ENCODE measurements around the gene PRKAG2. TPM values are rescaled to one million over a fixed set of nuclear protein-coding genes. Genes with fewer than 3 reads are reported as not detected.

Gene PRKAG2
- total RNA-seq, 1 donor from 2014 or later = 25.4 TPM

DNA sequence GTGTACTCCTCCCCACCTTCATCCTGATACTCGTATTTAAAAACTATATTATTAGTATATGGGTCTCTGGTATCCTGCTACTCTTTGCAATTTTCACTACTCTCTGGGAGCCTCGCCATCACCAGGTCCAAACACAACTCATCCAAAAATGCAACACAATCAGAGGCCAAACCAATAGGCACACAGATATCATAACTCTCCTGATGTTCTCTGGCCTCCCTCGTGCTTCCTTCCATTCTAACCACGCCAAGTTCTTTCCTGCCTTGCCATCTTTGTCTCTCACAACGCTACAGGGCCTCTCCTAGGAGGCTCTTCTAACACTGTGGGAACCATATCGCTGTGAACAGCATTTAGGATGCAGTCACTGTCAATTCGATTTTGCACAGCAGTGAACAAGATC, 364.6 kb downstream of the PRKAG2 start:
- DNase-seq (ENCODE audit: extremely low read depth, low read depth, low spot score) = no peak

DNA sequence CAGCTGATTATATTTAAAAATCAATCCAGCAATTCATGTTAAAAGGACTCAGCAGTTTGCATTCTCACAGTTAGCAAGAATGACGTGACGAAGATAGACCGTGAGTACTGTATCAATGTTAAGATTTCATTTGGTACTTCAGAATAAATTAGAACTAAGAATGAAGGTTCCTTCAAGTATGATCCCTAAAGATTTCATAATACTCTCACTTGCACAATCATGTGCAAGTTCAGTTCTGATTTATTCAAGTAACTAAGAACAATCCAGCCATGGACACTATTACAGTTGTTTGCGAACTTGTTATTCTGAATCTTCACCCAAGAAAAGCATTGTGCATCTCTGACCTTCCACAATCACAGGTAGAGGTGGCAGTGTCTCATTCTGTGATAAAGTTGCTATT, 365.0 kb downstream of the PRKAG2 start:
- DNase-seq (ENCODE audit: extremely low read depth, low read depth, low spot score) = no peak

DNA sequence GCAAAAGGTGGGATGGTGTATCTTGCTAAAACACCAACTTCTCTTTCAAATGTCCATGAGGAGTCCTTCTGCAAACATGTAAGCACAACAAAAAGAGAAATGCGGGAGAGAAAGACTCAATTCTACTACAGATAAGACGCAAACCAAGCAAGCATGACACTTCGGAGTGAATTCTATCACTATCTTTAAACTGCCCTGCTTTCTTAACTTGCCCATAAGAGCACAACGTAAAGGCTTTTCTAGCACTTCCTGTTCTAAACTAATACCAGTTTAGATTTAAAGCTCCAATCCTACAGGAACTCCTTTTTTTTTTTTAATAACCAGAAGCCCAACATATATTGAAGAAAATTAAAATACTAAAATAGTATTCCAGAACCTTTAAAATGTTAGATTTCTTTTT, 365.6 kb downstream of the PRKAG2 start:
- no peak for DNase-seq (ENCODE audit: extremely low read depth, low read depth, low spot score)

DNA sequence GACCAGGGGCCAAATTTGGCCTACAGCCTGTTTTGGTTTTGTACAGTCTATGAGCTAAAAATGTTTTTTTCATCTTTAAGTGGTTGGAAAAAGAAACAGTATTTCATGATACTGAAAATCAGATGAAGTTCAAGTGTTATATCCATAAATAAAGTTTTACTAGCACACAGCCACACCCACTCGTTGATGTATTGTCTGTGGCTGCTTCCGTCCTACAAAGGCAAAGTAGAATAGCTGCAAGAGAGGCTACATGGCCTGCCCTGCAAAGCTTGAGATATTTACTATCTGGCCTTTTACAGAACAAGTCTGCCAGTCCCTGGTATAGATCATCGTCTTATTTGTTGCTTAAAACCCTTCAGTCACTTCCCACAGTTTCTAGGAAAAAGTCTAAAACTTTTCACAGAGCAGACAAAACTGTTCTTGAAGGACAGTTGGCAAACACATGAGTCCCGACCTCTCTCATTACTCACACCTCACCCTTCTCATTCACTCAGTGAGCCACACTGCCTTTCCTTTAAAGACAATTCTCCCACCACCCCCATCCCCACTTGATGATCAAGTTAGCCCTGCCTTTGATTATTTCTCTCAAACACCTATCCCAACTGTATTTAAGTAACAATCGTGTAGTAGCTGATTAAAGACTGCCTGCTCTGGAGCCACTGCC, 367.1 kb downstream of the PRKAG2 start:
- DNase-seq (ENCODE audit: extremely low read depth, low read depth, low spot score) = no peak

DNA sequence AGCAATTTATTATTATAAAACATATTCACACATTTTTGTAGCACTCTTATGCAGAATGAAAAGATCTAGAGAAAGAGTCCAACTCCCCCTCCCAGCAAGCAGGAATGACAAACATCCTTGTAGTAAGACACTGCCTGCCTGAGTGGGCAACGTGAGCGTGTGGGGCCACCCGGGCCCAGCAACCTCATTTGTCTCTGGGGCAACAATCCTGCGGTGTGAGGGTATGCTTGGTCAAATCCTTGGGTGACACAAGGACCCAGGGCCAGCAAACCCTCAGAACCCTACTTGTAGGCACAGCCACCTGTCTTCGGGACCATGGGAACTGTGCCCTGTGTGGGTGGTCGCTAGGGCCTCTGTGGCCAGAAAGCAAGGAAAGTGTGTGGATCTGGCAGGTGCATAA, 367.9 kb downstream of the PRKAG2 start:
- DNase-seq (ENCODE audit: extremely low read depth, low read depth, low spot score) = no peak

DNA sequence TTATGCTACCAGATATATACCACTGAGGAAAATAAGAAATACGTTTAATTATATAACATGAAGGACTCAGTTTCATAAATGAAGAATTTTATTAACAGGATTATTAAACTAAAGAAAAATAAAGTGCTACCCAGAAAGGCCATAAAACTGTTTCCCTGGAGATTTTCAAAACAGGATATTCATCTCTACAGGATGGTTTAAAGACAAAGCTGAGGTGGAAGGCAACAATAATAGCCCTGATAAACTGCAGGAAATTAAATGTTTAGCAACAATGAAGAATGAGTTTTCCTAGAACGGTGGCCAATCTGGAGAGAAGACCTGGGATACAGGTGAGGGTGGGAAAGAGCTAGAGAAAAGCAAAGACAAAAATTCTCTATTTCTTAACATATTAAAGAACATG, 369.1 kb downstream of the PRKAG2 start:
- no peak for DNase-seq (ENCODE audit: extremely low read depth, low read depth, low spot score)

DNA sequence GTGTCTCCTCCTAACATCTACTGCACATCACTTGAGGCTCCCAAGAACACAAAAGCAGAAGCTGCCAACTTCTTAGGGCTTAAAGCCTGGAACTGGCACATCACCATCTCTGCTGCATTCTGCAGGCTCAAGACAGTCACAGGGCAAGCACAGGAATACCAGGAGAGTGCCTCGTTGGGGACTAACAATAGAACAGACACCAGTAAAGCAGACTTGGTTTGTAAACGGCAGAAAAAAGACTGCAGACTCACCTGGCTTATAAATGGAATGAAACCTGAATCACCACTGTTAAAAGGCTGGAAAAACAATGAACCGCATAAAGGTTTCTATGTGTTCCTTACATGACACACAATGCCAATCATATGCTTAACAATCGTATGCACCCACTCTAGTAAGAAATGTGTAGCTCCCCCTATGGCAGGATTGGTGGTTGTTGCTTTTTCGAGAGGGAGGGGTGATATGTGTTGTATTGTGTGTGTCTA, 370.0 kb downstream of the PRKAG2 start:
- DNase-seq (ENCODE audit: extremely low read depth, low read depth, low spot score) = no peak

Other genes with a start within 250 kb of the PRKAG2 start
- not detected in 2 replicates for gene GALNTL5, start 79.3 kb upstream of the PRKAG2 start, total RNA-seq
- 52.6 and 54.9 TPM in 2 replicates for gene GALNT11, start 148.6 kb upstream of the PRKAG2 start, total RNA-seq

Measured in glomerular endothelial cell (primary cell).